ENCODE results near the gene GAB2. TPM values are rescaled to one million over a fixed set of nuclear protein-coding genes. Genes with fewer than 3 reads are reported as not detected.

Gene GAB2
- total RNA-seq, 1 experiment from 2014 or later, result 3.3 TPM

DNA sequence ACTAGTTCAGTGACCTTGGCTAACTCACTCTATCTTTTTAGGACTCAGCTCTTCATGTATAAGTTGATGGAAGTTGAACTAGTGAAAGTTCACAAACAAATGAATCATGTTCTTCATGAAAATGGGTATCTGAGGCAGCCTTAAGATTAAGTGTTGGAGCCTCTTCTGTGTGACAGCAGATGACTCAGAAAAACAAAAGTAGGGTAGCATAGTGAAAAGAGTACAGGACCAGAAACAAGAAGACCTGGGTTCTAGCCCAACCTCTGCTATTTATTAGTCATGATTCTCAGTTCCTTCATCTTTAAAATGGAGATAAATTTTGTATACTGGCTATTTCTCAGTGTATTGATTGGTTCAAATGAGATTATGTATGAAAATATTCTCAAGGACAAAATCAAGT lies 168.7 kb downstream of the GAB2 start:
- H3K4ac ChIP-seq (ENCODE audit: low read depth, low read length), result no peak overlapping the region
- H2BK5ac ChIP-seq (ENCODE audit: insufficient read length, low read length), result no peak overlapping the region
- no peak overlapping the region for H2BK15ac ChIP-seq (ENCODE audit: low read depth, low read length)
- H4K91ac ChIP-seq (ENCODE audit: insufficient read length, low read depth, low read length), result no peak overlapping the region
- H2AFZ ChIP-seq (ENCODE audit: low read length), result no peak overlapping the region
- H4K5ac ChIP-seq (ENCODE audit: insufficient read length, low read depth, low read length), result no peak overlapping the region
- no peak overlapping the region for H2BK12ac ChIP-seq (ENCODE audit: insufficient read length, low read depth, low read length)
- Mint-ChIP-seq H3K4me1 (no peaks in the 10 kb centered on the region), H3K36me3 (ENCODE audit: insufficient read depth in 1 of 3, low read depth in 3 of 3) (peaks cover 0 to 8% (median 4%) of the 10 kb centered on the region in 3 experiments; a peak in 3 of 7 replicates), H3K27me3 (ENCODE audit: low read depth) (no peaks in the 10 kb centered on the region), H3K9me3 (no peaks in the 10 kb centered on the region; a peak in 1 of 5 replicates), H3K4me3 (no peak overlapping the region), H3K27ac (no peak overlapping the region)
- H3K9ac ChIP-seq (ENCODE audit: extremely low read depth, insufficient read length, low read length), result no peak overlapping the region
- H2BK20ac ChIP-seq (ENCODE audit: low read depth, low read length, poor library complexity, severe bottlenecking), result no peak overlapping the region
- no peaks in the 10 kb centered on the region for H4K20me1 ChIP-seq (ENCODE audit: control insufficient read depth, insufficient read depth, insufficient read length)
- H3K4me1 ChIP-seq (ENCODE audit: insufficient read depth, low read length), result no peaks in the 10 kb centered on the region
- no peak overlapping the region for H3K27ac ChIP-seq (ENCODE audit: insufficient read length, low read depth, low read length)
- no peaks in the 10 kb centered on the region for H3K23me2 ChIP-seq (ENCODE audit: insufficient read length, low read depth, low read length, poor library complexity, severe bottlenecking)
- no peak overlapping the region for H3K4me2 ChIP-seq (ENCODE audit: insufficient read depth, insufficient read length, low read length)
- H2AK5ac ChIP-seq (ENCODE audit: insufficient read length, low read length), result no peak overlapping the region
- no peaks in the 10 kb centered on the region for H3K79me2 ChIP-seq (ENCODE audit: insufficient read depth, low read length)
- H3K14ac ChIP-seq (ENCODE audit: insufficient read depth, low read length), result no peak overlapping the region
- H3T11ph ChIP-seq (ENCODE audit: low read length), result no peak overlapping the region
- TF ChIP-seq, protein P1, sequence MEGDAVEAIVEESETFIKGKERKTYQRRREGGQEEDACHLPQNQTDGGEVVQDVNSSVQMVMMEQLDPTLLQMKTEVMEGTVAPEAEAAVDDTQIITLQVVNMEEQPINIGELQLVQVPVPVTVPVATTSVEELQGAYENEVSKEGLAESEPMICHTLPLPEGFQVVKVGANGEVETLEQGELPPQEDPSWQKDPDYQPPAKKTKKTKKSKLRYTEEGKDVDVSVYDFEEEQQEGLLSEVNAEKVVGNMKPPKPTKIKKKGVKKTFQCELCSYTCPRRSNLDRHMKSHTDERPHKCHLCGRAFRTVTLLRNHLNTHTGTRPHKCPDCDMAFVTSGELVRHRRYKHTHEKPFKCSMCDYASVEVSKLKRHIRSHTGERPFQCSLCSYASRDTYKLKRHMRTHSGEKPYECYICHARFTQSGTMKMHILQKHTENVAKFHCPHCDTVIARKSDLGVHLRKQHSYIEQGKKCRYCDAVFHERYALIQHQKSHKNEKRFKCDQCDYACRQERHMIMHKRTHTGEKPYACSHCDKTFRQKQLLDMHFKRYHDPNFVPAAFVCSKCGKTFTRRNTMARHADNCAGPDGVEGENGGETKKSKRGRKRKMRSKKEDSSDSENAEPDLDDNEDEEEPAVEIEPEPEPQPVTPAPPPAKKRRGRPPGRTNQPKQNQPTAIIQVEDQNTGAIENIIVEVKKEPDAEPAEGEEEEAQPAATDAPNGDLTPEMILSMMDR (conservative IDR thresholded peaks at IDR 0.05), result no peak
- no peaks in the 10 kb centered on the region for H3K27me3 ChIP-seq (ENCODE audit: insufficient read depth, low read length)
- H3K9me3 ChIP-seq (ENCODE audit: control insufficient read depth, low read depth, low read length), result no peaks in the 10 kb centered on the region
- H3K18ac ChIP-seq (ENCODE audit: insufficient read length, low read depth, low read length), result no peak overlapping the region
- no peak overlapping the region for H4K8ac ChIP-seq (replicated peaks; ENCODE audit: insufficient read length, low read depth, low read length)
- DNase-seq, result no peak
- no peak overlapping the region for H2BK120ac ChIP-seq (ENCODE audit: low read depth, low read length, poor library complexity, severe bottlenecking)
- no peak overlapping the region for H3K56ac ChIP-seq (ENCODE audit: insufficient read length, low read depth, low read length)
- H3K23ac ChIP-seq (ENCODE audit: insufficient read length, low read depth, low read length), result no peak overlapping the region
- H3K79me1 ChIP-seq (ENCODE audit: insufficient read depth, low read depth, low read length, poor library complexity, severe bottlenecking), result no peaks in the 10 kb centered on the region

Measured in H9 (cell line).